HEK293T (cell line): Measurements from ENCODE around the gene AK5.

Source experiments
- CTCF ChIA-PET: fragments of 350-600 bp; formaldehyde crosslinking; extraction: SDS; loops from one replicate; lab custom pipeline; 2021; ENCODE audit warnings: antibody characterized with exemption, inconsistent platforms; lab: Yijun Ruan, JAX
- POLR2A ChIA-PET: fragments of 350-600 bp; formaldehyde crosslinking; extraction: SDS; loops from one replicate; lab custom pipeline; 2020; ENCODE audit warnings: antibody characterized with exemption, inconsistent platforms; lab: Yijun Ruan, JAX
- DNase-seq: peaks from one replicate; pipeline ENCODE4 v3.0.0; 2012; ENCODE audit warnings: mixed read lengths; ENCODE audit errors: extremely low spot score
- ARNT ChIP-seq: fragments of 450-650 bp; IDR thresholded peaks from 2 replicates; pipeline ENCODE4 v1.6.1; 2017; ENCODE audit warnings: mild to moderate bottlenecking
- BHLHE40 ChIP-seq: fragments of 450-650 bp; IDR thresholded peaks from 2 replicates; pipeline ENCODE4 v1.6.1; 2016; ENCODE audit warnings: mild to moderate bottlenecking, moderate library complexity, borderline replicate concordance
- CTBP1 ChIP-seq: fragments of 450-650 bp; IDR thresholded peaks from 2 replicates; pipeline ENCODE4 v1.6.1; 2016; ENCODE audit warnings: borderline replicate concordance
- ELF4 ChIP-seq: fragments of 450-650 bp; IDR thresholded peaks from 2 replicates; pipeline ENCODE4 v1.6.1; 2017; ENCODE audit warnings: antibody characterized with exemption
- FOXA1 ChIP-seq: fragments of 450-650 bp; IDR thresholded peaks from 2 replicates; pipeline ENCODE4 v1.6.1; 2016; ENCODE audit warnings: mild to moderate bottlenecking
- FOXK2 ChIP-seq: fragments of 450-650 bp; IDR thresholded peaks from 2 replicates; pipeline ENCODE4 v1.6.1; 2016; ENCODE audit warnings: mild to moderate bottlenecking
- FOXM1 ChIP-seq: fragments of 450-650 bp; IDR thresholded peaks from 2 replicates; pipeline ENCODE4 v1.6.1; 2017; ENCODE audit warnings: mild to moderate bottlenecking, borderline replicate concordance
- HDGF ChIP-seq: fragments of 450-650 bp; IDR thresholded peaks from 2 replicates; pipeline ENCODE4 v1.6.1; 2017; ENCODE audit warnings: antibody characterized with exemption, borderline replicate concordance
- L3MBTL2 ChIP-seq: fragments of 450-650 bp; conservative IDR thresholded peaks from 2 replicates; pipeline ENCODE4 v1.6.1; 2016; ENCODE audit warnings: mild to moderate bottlenecking
- LEF1 ChIP-seq: fragments of 450-650 bp; IDR thresholded peaks from 2 replicates; pipeline ENCODE4 v1.6.1; 2017; ENCODE audit warnings: mild to moderate bottlenecking, borderline replicate concordance
- NFRKB ChIP-seq: fragments of 450-650 bp; IDR thresholded peaks from 2 replicates; pipeline ENCODE4 v1.6.1; 2016; ENCODE audit warnings: mild to moderate bottlenecking, moderate library complexity
- PKNOX1 ChIP-seq: fragments of 450-650 bp; IDR thresholded peaks from 2 replicates; pipeline ENCODE4 v1.6.1; 2016
- SP1 ChIP-seq: fragments of 450-650 bp; IDR thresholded peaks from 2 replicates; pipeline ENCODE4 v1.6.1; 2017
- SUZ12 ChIP-seq: fragments of 450-650 bp; IDR thresholded peaks from 2 replicates; pipeline ENCODE4 v1.6.1; 2016; ENCODE audit warnings: mild to moderate bottlenecking
- TARDBP ChIP-seq: fragments of 450-650 bp; IDR thresholded peaks from 2 replicates; pipeline ENCODE4 v1.6.1; 2016
- ZNF384 ChIP-seq: fragments of 450-650 bp; IDR thresholded peaks from 2 replicates; pipeline ENCODE4 v1.6.1; 2016

Gene AK5

GRCh38 chr1:77316966-77317365, 35.1 kb downstream of the AK5 start:
- no peak for DNase-seq
- CTCF ChIA-PET = no interaction called here
- POLR2A ChIA-PET = no interaction called here
- TF ChIP-seq HDGF = no peak
- no peak for TF ChIP-seq ZNF384
- TF ChIP-seq ARNT = no peak
- no peak for TF ChIP-seq PKNOX1
- TF ChIP-seq ELF4 = no peak
- TF ChIP-seq BHLHE40 = no peak
- no peak for TF ChIP-seq CTBP1
- TF ChIP-seq FOXM1 = no peak
- no peak for TF ChIP-seq FOXA1
- TF ChIP-seq L3MBTL2 = no peak
- TF ChIP-seq LEF1 = no peak
- no peak for TF ChIP-seq SP1
- TF ChIP-seq SUZ12 = no peak
- no peak for TF ChIP-seq TARDBP
- TF ChIP-seq NFRKB = no peak
- no peak for TF ChIP-seq FOXK2

GRCh38 chr1:77319036-77319705, 37.4 kb downstream of the AK5 start:
- no peak for DNase-seq
- ChIA-PET CTCF (no interaction called here), POLR2A (no interaction called here)
- no peak for TF ChIP-seq L3MBTL2
- TF ChIP-seq BHLHE40 = no peak
- no peak for TF ChIP-seq ZNF384
- no peak for TF ChIP-seq LEF1
- TF ChIP-seq NFRKB = no peak
- TF ChIP-seq FOXM1 = no peak
- no peak for TF ChIP-seq ELF4
- no peak for TF ChIP-seq HDGF

- TF ChIP-seq ZNF384 = no peak
- TF ChIP-seq NFRKB = no peak
- no peak for TF ChIP-seq HDGF
- TF ChIP-seq BHLHE40 = no peak
- no peak for TF ChIP-seq CTBP1
- TF ChIP-seq LEF1 = no peak
- no peak for TF ChIP-seq FOXA1
- no peak for TF ChIP-seq SUZ12
- TF ChIP-seq SP1 = no peak
- TF ChIP-seq TARDBP = no peak
- no peak for TF ChIP-seq L3MBTL2
- ChIA-PET POLR2A (no interaction called here), CTCF (interaction anchor here (0.6 kb wide), 1 partner anchor 460 kb away, joined by 3 read pairs; no protein-coding TSS in a partner anchor)
- no peak for DNase-seq
Measured at GRCh38 chr1:77322061-77322900, 40.5 kb downstream of the AK5 start.

- ChIA-PET CTCF (no interaction called here), POLR2A (no interaction called here)
- DNase-seq = no peak
- TF ChIP-seq NFRKB (no peak), TARDBP (no peak), BHLHE40 (no peak), CTBP1 (no peak), SP1 (no peak), HDGF (no peak), ELF4 (no peak), ZNF384 (no peak), LEF1 (no peak)
Measured at GRCh38 chr1:77333501-77333900, 51.7 kb downstream of the AK5 start.

GRCh38 chr1:77336729-77337128, 54.9 kb downstream of the AK5 start:
- ChIA-PET CTCF (no interaction called here), POLR2A (no interaction called here)
- no peak for DNase-seq
- TF ChIP-seq TARDBP (no peak), SUZ12 (no peak), HDGF (no peak), FOXA1 (no peak), LEF1 (no peak), FOXM1 (no peak), ARNT (no peak)

GRCh38 chr1:77339326-77339725, 57.5 kb downstream of the AK5 start:
- CTCF ChIA-PET = no interaction called here

GRCh38 chr1:77341195-77341594, 59.4 kb downstream of the AK5 start:
- DNase-seq = no peak
- ChIA-PET POLR2A (no interaction called here), CTCF (no interaction called here)
- TF ChIP-seq SUZ12 = no peak
- TF ChIP-seq ARNT = no peak
- no peak for TF ChIP-seq HDGF
- TF ChIP-seq NFRKB = no peak
- TF ChIP-seq FOXK2 = no peak
- TF ChIP-seq BHLHE40 = no peak
- TF ChIP-seq PKNOX1 = no peak
- no peak for TF ChIP-seq ELF4
- TF ChIP-seq TARDBP = no peak
- no peak for TF ChIP-seq FOXM1

More at GRCh38 chr1:77339326-77339725, 57.5 kb downstream of the AK5 start:
- no peak for TF ChIP-seq ARNT
- TF ChIP-seq CTBP1 = no peak
- no peak for TF ChIP-seq FOXK2
- no peak for TF ChIP-seq ELF4
- no peak for TF ChIP-seq FOXM1
- no peak for TF ChIP-seq TARDBP
- no peak for TF ChIP-seq LEF1
- POLR2A ChIA-PET = no interaction called here
- no peak for DNase-seq
